NCI-H748 (cell line): ENCODE data around the gene HECW1.

ENCODE experiments used
- DNase-seq: peaks from one replicate; lab custom pipeline; 2025; ENCODE audit not compliant: unreplicated experiment; lab: John Stamatoyannopoulos, UW

HECW1 gene

DNA sequence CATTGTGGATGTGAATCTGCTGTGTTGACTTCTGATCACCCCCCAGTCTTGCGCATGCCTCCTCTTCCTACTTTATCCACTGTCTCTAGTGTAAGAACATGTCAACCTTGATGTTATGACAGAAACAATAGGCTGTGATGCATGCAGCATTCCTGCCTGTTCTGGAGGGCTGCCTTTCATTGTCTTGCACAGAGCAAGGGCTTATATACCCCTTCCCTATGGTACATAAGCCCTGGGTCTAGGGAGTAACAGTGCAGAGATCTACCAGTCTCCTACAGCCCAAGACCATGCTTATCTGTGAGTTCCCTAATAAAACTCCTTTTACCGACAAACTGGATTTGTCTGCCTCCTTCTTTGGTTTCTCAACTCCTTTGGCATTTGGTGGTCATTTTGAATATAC lies 293.5 kb downstream of the HECW1 start:
- DNase-seq, result no peak

DNA sequence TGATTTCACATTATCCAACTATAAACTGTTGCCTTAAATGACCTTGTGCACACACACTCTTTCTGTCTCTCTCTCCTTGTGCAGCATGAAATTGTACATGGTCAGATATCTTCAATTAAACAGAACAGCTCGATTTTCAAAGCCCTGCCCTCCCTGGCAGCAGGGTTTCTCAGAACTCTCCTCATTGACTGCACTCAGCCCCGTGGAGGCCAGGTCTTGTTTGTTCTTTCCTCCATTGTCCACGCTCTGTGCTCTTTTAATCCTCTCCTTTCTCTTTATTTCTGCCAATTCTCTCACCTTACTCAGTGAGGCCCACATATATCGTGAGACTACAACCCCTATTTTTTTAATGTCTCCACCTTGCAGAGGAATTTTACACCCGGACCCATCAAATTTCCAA lies 294.5 kb downstream of the HECW1 start:
- no peak for DNase-seq

DNA sequence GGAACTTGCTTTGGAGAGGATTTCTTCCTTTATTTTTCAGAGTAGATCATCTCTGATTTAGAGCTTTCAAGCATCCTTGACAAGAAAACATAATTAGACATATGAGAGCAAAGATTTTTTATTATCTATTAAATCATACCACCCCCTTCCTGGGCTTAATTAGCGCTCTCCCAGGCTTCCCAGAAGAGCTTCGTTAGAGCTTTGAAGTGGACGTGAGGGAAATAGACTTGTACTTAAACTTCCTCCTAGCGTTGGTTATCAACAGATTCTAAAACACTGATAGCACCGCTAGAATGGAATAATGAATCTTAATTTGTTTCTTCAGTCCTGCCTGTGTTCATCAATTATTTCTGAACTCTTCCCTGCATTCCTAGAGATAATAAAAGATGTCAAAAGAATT lies 296.5 kb downstream of the HECW1 start:
- DNase-seq, result no peak

DNA sequence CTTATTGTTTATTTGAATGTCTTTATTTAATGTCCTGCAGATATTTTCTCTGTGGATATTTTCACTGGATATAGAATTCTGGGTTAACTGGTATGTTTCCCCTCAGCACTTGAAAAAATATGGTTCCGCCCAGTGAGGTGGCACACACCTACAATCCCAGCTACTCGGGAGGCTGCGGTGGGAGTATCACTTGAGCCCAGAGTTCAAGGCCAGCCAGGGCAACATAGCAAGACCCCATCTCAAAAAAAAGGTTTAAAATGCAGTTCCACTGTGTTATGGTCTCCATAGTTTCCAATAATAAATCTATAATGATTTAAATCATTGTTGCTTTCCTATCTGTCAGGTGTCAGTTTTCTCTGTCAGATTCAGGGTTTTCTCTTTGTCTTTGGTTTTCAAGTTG lies 305.0 kb downstream of the HECW1 start:
- no peak for DNase-seq

DNA sequence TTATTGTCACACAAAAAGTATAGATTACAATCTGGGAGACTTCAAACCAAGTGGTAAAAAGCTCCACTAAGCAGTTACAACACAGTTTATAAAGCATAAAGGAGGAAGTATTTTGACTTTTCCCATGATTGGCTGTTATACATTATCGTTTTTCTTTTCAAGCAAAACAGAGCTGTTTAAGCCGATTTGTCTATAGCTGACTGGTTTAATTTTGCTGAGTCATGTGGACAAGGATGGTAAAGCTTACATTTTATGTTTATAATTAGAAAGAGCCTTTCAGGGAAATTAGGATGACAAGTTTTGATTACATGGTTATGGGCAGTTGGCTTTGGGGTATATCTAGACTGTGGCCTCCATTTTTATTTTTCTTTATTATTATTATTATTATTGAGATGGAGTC lies 318.0 kb downstream of the HECW1 start:
- no peak for DNase-seq

DNA sequence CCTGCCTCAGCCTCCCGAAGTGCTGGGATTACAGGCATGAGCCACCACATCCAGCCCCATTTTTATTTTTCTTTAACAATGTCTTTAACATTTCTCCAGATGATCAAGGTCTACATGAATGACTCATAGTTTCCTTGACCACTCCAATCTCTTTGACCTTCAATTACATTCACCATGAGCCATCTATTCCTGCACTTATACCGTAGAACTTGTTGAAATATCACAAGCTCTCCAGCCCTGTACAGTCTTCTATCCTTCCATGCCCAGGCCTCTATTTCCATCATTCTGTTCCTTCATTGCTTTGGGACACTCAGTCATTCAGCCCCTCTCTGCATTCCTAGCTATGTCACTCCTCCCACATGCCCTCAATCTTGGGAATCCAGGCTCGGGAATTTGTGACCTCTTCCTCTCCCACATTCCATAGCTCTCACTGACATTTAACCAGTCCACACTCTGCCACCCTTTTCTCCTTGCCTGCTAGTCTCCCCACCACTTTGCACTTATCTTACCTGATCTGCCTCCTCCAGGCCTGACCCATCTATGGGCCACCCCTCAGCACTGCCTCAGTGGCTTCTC lies 318.7 kb downstream of the HECW1 start:
- DNase-seq, result no peak

DNA sequence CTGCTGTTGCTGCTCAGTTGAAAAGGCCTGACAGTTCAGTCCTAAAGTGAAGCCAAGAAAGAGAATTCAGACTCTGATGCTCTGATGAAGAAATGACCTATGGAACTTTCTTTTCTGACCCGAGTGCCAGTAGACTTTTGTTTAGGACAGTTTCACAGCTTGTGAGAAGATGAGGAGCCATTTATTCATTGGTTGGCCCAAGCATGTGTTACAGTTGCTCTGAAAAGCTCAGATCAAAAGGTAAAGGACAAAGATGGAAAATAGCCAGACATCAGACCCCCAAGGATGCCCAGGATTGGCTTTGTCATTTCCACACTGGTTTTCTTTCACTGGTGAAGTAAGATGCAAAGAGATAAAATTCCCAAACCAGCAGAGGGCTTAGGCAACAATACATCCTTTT lies 321.2 kb downstream of the HECW1 start:
- DNase-seq, result no peak

DNA sequence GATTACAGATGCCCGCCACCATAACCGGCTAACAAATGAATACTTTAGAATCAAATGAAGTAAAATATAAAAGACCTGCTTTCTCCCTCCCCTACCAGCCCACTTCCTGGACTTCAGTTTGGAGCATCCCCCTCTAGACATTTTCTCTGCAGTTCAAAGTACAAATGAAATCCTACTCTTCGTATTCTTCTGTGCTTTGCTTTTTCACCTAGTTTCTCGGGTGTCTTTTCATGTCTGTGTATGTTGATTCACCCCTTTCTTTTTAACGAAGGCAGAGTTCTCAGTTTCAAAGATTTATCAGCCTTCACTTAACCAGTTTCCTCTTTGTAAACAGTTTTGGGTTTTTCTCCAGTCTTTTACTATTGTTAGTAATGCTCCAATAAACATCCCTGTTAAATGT lies 324.6 kb downstream of the HECW1 start:
- no peak for DNase-seq

DNA sequence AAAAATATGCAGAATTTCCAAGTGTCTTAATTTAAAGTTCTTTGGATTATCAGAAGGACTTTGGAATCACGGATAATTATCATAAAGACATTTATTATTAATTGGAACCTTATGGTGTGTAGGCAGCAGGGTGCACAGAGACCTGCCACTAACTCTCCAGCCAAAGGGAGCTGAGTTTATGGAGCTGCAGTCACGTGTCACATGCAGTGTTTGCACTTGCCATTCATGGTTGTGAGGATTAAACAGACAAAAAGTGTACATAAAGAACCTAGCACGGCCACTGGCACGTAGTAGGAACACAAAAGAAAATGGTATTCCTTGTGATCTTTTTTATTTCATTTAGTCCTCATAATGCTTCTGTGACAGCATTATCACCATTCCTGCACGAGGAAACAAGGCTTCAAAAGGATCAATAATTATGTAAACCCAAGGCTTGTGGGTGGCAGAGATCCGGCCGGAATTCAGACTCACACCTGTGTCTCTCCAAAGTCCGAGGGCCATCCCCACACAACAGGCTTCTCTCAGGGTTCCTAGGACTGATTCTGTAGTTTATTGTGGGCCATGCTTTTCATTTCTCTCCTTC lies 326.5 kb downstream of the HECW1 start:
- no peak for DNase-seq

DNA sequence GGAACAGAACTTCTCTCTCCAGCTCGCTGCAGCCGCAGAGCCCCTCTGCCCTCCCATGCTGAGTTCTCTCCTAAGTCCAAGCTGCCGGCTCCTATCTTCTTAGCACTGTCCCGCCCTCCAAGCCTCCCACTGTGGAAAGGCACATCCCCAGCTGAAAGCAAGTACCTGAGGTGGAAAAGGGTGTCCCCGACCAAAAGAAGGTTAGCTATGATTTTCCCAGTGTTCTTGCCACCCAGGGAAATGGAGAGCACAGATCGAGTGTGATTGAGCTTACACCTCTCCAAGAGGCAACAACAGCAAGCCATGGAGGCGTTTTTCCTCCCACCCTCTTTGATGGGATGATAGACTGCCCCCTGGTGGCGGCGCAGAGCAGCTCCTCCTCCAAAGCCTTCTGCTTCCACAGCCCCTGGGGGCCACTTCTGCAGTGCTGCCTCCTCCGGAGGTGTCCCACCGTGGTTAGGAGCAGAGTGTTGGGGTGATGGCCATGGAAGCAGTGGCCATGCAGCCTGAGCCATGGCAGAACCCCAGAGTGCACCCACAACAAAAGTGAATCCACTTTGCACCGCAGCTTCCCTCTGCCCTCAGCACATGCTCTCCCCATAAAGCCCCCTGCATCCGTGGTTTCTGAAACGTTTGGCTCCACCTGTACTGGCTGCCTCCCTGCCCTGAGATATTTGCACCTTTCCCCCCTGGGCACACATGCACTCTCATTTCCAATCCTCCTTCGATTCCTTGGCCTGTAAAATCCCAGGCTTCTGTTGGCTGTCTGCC lies 327.4 kb downstream of the HECW1 start:
- peak; percentile 61 for DNase-seq

DNA sequence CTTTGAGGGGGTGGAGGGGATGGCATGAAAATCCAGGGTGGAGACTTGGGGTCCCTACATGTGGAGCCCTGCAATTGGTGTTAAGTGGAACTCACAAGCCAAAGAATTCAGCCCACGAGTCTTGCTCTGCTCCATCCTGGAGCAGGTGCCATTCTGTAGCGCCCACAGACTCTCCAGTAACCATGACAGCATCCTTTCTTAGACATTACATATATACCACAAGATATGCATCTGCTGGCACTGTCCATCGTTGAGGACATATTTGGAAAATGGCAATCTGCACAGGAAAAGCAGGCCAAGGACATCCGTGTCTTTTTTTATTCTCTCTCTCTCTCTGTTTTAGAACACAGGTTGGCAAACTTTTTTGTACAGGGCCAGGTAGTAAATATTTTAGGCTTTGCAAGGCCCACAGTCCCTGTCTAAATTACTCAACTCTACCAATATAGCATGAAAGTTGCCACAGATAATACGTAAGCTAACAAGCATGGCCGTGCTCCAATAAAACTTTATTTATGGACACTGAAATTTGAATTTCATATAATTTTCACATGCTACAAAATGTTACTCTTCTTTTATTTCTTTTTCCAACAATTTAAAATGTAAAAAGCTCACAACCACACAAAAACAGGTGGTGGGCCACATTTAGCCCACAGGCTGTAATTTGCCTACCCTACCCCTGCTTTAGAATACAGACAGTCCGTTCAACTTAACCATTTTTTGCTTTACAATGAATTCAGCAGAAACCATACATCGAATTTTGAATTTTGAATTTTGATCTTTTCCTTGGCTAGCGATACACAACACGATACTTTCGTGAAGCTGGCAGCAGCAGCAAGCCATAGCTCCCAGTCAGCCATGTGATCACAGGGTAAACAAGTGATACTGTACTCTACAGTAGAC lies 329.0 kb downstream of the HECW1 start:
- no peak for DNase-seq

DNA sequence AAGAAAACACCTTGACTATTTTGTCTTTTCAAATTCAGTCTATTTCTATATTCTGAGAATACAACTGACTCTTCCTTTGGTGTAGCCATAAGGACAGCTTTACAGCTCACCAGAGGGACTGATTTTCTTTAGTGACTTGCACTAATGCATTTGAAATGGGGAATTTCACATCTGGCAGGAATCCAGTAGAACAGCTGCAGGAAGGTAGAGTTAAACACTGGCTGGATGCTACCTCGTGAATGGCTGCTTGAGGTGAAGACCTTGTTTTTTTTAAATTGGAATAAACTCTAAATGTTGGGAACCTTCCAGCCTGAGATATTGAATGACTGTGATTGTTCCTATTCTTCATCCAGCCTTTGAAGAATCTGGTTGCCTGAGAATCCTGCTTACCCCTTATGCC lies 330.9 kb downstream of the HECW1 start:
- no peak for DNase-seq

DNA sequence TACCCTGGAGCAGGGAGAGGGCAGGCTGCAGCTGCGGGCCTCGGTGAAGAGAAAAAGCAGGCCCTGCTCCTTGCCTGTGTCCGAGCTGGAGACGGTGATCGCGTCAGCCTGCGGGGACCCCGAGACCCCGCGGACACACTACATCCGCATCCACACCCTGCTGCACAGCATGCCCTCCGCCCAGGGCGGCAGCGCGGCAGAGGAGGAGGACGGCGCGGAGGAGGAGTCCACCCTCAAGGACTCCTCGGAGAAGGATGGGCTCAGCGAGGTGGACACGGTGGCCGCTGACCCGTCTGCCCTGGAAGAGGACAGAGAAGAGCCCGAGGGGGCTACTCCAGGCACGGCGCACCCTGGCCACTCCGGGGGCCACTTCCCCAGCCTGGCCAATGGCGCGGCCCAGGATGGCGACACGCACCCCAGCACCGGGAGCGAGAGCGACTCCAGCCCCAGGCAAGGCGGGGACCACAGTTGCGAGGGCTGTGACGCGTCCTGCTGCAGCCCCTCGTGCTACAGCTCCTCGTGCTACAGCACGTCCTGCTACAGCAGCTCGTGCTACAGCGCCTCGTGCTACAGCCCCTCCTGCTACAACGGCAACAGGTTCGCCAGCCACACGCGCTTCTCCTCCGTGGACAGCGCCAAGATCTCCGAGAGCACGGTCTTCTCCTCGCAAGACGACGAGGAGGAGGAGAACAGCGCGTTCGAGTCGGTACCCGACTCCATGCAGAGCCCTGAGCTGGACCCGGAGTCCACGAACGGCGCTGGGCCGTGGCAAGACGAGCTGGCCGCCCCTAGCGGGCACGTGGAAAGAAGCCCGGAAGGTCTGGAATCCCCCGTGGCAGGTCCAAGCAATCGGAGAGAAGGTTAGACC lies 332.5 kb downstream of the HECW1 start:
- DNase-seq, result no peak

DNA sequence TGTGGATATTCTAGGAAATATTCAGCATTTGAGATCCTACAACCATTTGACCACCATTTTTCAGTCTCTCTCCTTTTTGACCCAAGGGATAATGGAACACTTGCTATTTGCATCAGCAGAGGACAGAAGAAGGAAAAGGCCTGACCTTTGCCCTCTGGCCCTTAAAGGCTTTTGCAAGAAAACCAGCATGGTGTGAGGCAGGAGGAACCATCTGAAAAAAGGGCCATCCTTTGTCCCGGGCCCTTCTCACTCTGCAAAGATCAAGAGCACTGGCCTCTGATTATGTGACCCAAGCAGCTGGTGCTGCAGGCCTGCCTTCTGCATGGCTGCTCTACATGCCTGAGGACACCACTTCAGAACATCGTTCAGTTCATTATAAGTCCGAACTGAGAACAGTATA lies 337.1 kb downstream of the HECW1 start:
- DNase-seq, result no peak

DNA sequence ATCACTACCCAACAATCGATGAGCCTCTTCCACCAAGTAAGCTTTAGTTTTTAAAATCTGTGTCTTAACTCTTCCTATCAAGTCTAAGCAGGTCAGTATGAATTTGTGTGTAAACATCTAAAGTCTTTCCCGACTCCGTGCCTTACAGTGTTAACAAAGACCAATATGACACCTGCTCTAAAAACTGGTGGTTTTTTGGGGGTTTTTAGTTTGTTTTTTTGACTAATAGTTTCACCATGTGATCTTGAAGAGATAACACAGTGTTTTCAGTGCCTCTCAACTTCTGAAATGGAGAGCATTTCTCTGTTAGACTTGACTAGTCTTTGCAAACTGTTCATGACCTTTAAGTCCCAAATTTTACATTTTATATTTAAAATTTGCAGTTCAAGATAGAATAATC lies 338.4 kb downstream of the HECW1 start:
- DNase-seq, result no peak

DNA sequence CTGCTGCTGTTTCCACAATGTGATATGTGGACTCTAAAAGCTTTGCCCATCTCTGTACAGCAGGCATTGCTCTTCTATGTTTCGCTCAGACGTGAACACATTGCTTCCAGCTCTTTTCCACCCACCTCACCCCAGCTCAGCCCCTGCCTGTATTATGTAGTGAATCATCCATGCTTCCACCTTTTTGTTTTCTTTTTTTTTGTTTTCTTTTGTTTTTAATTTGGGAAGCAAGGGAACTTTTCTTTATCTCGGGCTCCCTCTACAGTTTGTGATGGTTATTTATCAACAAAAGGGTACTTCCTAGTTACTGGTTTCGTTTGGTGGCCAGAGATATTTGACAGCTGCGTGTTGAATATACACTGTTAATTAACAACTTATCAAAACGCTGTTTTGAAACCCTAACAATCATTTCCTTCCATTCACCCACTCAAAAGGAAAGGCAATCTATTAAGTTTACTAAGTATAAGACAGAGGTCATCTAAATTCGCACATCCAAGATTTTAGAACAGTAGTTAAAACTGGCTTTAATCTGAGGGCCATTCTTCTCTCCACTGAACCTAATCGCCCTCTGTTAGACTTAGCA lies 342.6 kb downstream of the HECW1 start:
- DNase-seq, result peak; percentile 40

DNA sequence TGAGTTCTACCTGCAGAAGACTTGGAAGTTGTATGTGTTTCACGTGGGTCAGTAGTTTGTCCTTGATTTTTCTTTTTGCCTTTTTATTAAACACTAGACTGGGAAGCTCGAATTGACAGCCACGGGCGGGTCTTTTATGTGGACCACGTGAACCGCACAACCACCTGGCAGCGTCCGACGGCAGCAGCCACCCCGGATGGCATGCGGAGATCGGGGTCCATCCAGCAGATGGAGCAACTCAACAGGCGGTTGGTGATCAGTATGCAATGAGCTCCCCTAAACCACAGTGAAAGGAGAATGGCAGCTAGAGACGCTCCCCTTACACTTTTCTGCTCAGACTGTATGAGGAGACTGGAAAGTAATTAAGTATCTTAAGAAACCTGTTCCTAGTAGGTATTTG lies 343.8 kb downstream of the HECW1 start:
- DNase-seq, result no peak

DNA sequence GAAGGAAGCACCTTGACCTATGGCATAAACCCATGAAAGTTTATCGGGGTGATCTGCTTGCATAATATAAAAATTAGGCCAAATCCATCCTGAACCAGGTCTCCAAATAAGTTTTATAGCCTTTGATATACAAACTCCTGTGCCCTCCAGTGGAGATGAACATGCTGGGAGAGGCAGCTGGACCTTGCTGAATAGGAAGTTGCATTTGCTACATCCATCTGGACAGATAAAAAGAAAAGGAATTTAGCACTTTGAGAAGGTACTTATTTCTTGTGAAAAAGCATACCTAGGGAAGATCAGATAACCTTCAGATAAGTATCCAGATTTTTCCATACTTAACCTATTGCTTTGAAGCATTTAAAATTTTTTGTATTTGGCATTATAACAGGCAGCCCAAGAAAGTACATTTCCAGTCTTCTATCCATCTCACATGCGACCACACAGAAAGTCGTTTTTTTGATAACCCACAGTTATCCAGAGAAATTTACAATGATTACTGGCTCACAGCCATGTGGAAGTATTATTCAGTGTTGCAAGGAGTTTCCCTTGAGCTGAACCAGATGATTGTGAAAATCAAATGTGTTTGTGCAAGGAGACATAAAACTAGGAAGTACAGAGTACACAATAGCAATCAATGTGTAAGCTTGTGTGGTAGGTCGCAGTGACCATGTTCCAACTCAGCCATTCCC lies 346.0 kb downstream of the HECW1 start:
- no peak for DNase-seq

DNA sequence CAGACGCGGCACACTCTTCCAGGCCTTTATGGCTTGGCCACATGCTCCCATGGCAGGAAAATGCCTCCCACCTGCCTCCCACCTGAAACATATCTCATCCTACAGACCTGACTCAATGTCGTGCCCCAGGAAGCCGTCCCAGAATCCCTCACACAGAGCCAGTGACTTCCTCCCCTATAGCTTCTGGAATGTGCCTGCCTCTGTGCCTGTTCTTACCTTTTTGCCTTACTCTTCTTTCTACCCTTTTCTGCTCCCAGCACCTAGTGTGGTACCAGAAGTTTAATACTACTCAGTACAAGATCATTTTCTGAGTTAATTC lies 346.5 kb downstream of the HECW1 start:
- no peak for DNase-seq
